ENCODE measurements around the gene SLC4A1.

Gene SLC4A1

GRCh38 chr17:44218344-44219107 is 49.4 kb downstream of the SLC4A1 start:
- peak; percentile 84 for DNase-seq (ENCODE audit: low read depth)
- TF ChIP-seq CTCF (conservative IDR thresholded peaks at IDR 0.05; ENCODE audit: control insufficient read depth, insufficient read depth, low read depth, low read length): no peak
- H3K4me3 ChIP-seq (ENCODE audit: control insufficient read depth, low read depth, low read length): peak overlapping the region; percentile 66

- TF ChIP-seq CTCF (conservative IDR thresholded peaks at IDR 0.05; ENCODE audit: control insufficient read depth, insufficient read depth, low read depth, low read length): no peak
- DNase-seq (ENCODE audit: low read depth): no peak
- H3K4me3 ChIP-seq (ENCODE audit: control insufficient read depth, low read depth, low read length): peak overlapping the region; percentile 66
Observed at GRCh38 chr17:44217738-44218343, 50.1 kb downstream of the SLC4A1 start.

- no peak for DNase-seq (ENCODE audit: low read depth)
- TF ChIP-seq CTCF (conservative IDR thresholded peaks at IDR 0.05; ENCODE audit: control insufficient read depth, insufficient read depth, low read depth, low read length): no peak
- H3K4me3 ChIP-seq (ENCODE audit: control insufficient read depth, low read depth, low read length): no peak overlapping the region
Observed at GRCh38 chr17:44216694-44217093, 51.2 kb downstream of the SLC4A1 start.

- DNase-seq (ENCODE audit: low read depth): no peak
- no peak for TF ChIP-seq CTCF (conservative IDR thresholded peaks at IDR 0.05; ENCODE audit: control insufficient read depth, insufficient read depth, low read depth, low read length)
- no peak overlapping the region for H3K4me3 ChIP-seq (ENCODE audit: control insufficient read depth, low read depth, low read length)
Observed at GRCh38 chr17:44216173-44216572, 51.8 kb downstream of the SLC4A1 start.

GRCh38 chr17:44214896-44215295 is 53.0 kb downstream of the SLC4A1 start:
- no peak overlapping the region for H3K4me3 ChIP-seq (ENCODE audit: control insufficient read depth, low read depth, low read length)
- TF ChIP-seq CTCF (conservative IDR thresholded peaks at IDR 0.05; ENCODE audit: control insufficient read depth, insufficient read depth, low read depth, low read length): no peak
- no peak for DNase-seq (ENCODE audit: low read depth)

- no peak for DNase-seq (ENCODE audit: low read depth)
- TF ChIP-seq CTCF (conservative IDR thresholded peaks at IDR 0.05; ENCODE audit: control insufficient read depth, insufficient read depth, low read depth, low read length): no peak
Observed at GRCh38 chr17:44214230-44214494, 53.8 kb downstream of the SLC4A1 start.

More at GRCh38 chr17:44214230-44214494, 53.8 kb downstream of the SLC4A1 start:
- H3K4me3 ChIP-seq (ENCODE audit: control insufficient read depth, low read depth, low read length): no peak overlapping the region

All from fibroblast of mammary gland (primary cell).